Measurements from ENCODE around the gene STRADB.

Gene STRADB, protein sequence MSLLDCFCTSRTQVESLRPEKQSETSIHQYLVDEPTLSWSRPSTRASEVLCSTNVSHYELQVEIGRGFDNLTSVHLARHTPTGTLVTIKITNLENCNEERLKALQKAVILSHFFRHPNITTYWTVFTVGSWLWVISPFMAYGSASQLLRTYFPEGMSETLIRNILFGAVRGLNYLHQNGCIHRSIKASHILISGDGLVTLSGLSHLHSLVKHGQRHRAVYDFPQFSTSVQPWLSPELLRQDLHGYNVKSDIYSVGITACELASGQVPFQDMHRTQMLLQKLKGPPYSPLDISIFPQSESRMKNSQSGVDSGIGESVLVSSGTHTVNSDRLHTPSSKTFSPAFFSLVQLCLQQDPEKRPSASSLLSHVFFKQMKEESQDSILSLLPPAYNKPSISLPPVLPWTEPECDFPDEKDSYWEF
- long read RNA-seq, donor 1, transcript STRADB-201 (12 exons, 2,293 nt) = major isoform, 19 of 24 reads
- long read RNA-seq, donor 1, partial matches to known transcripts = 5 of 24 reads
- long read RNA-seq, donor 1, other reads (novel, unspliced or antisense) = 0 of 24 reads
- long read RNA-seq, donor 2, transcript STRADB-201 (12 exons, 2,293 nt) = major isoform, 17 of 28 reads
- long read RNA-seq, donor 2, partial matches to known transcripts = 11 of 28 reads
- long read RNA-seq, donor 2, other reads (novel, unspliced or antisense) = 0 of 28 reads
- long read RNA-seq, donor 3, transcript STRADB-201 (12 exons, 2,293 nt) = major isoform, 10 of 15 reads
- long read RNA-seq, donor 3, partial matches to known transcripts = 5 of 15 reads
- long read RNA-seq, donor 3, other reads (novel, unspliced or antisense) = 0 of 15 reads
- long read RNA-seq, donor 4, transcript STRADB-201 (12 exons, 2,293 nt) = major isoform, 9 of 12 reads
- long read RNA-seq, donor 4, partial matches to known transcripts = 0 of 12 reads
- long read RNA-seq, donor 4, other reads (novel, unspliced or antisense) = 0 of 12 reads
- long read RNA-seq, donor 5, transcript STRADB-201 (12 exons, 2,293 nt) = major isoform, 10 of 15 reads
- long read RNA-seq, donor 5, partial matches to known transcripts = 5 of 15 reads
- long read RNA-seq, donor 5, other reads (novel, unspliced or antisense) = 0 of 15 reads
- long read RNA-seq, donor 6, transcript STRADB-201 (12 exons, 2,293 nt) = major isoform, 8 of 13 reads
- long read RNA-seq, donor 6, partial matches to known transcripts = 5 of 13 reads
- long read RNA-seq, donor 6, other reads (novel, unspliced or antisense) = 0 of 13 reads
- long read RNA-seq, donor 7, transcript STRADB-201 (12 exons, 2,293 nt) = major isoform, 12 of 13 reads
- long read RNA-seq, donor 7, partial matches to known transcripts = 0 of 13 reads
- long read RNA-seq, donor 7, other reads (novel, unspliced or antisense) = 0 of 13 reads
- long read RNA-seq, donor 8, transcript STRADB-201 (12 exons, 2,293 nt) = major isoform, 10 of 23 reads
- long read RNA-seq, donor 8, partial matches to known transcripts = 12 of 23 reads
- long read RNA-seq, donor 8, other reads (novel, unspliced or antisense) = 0 of 23 reads

DNA sequence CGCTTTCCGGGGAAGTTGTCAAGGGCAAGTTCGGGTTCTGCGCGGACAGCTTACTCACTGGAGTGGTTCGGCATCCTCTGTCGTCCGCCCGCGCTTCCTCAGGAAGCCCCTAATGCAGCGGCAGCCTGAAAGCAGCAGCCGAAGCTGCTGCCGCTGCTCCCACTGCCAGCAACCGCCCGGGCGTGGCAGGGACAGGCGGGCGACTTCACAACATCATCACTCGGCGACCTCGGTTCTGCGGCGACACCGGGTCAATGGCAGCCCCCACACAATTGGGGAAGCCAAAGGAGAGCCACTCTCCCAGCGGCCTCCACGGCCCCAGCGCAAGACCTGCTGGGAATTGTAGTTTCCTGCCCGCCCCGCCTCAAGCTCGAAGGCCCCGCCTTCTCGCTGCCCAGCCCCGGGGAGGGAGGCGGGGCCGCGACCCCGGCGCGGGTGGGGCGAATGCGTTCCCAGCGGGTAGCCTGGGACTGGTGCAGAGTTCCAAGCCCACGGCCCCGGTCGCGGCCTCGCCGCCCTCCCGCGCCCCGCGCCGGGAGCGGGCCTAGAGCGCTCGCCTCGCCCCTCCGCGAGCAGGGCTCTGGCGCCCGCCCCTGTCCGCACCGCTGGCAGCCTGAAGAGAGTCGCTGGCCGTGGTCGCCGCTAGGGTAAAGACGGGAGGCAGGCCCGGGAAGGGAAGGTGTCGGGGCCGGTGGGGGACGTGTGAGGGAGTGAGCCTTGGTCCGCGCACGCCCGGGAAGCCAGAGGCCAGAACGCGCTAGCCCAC lies at the start of gene STRADB, which contains the start of gene TRAK2:
STRADB (plus strand) TSS at position 449 of the 766 bp plus-strand sequence. CDS start 3,101 bp downstream, outside the sequence.
TRAK2 (minus strand) TSS at position 167 of the 766 bp plus-strand sequence. CDS start 30,951 bp downstream, outside the sequence.
- peak; percentile 96 for DNase-seq

DNA sequence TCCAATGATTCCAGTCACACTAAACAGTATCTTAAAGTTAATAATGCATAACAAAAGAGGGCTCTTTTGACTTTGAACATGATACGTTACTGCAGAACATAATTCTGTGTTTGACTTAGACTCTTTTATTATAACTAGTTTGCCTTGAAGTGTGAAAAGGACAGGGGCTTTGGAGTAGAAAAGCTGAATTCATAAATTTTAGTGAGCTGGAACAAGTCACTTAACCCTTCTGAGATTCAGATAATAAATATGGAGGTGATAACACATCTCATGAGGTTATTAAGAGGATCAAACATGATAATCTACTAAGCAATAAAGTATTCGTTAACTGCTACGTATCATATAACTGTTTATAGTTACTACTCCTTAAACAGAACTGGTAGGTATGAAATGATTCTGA lies 49.7 kb upstream of the STRADB start:
- no peak for DNase-seq

DNA sequence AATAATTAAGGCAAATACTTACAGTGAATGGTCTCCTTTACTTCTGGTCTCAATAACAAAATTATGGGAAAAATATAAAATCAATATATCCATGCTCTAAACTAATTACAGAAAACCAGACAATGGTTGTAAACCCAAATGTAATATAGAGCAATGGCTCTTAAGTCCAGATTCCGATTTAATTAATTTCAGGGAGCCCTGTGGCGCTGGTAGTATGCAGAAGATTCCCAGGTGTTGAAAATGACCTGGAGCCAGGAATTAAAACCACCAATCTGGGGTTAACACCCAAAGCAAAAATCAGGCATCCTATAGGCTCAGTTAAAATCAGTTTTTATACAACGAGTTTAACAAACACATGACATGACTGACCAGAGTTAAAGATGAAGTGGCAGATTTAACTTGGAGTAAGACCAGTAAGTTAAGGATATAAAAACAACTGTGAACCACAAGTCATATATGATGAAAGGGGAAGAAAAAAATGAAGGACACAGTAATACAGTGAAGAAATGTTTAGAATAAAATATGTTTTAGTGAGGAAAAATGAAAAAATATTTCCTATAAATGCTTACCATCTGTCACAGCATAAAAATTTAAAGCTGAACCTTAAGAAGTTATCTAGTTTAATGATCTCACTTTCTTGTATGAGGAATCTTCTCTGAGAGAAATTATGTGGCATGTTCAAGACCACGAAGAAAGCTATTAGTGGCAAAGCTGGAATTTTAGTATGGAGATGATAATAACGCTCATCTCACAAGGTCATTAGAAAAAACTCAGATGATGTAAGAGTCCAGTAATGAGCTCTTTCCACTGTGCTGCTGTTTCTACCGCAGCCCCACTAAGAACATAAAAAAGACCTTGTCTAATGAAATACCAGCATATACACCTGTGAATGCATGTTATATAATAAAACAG lies 48.6 kb upstream of the STRADB start:
- no peak for DNase-seq

DNA sequence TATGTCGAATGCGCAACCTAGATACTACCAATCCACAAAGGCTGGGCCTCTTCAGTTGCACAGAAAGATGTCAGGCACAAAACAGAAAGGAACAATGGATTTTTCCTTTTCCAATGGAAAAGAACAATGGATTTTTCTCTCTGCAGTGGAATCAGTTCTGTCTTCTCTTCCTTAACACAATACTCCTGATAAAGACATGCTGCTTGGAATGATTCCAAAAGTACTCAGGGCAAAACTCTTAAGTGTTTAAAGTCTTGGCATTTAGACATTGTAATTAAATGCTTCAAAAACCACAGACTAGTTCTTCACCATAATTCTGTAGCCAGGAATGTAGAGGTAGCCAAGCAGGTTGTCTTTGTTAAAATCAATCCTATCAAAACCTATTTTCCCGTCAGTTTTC lies 47.7 kb upstream of the STRADB start:
- DNase-seq = no peak

GRCh38 chr2:201404699-201405280 lies 46.8 kb upstream of the STRADB start:
- no peak for DNase-seq

DNA sequence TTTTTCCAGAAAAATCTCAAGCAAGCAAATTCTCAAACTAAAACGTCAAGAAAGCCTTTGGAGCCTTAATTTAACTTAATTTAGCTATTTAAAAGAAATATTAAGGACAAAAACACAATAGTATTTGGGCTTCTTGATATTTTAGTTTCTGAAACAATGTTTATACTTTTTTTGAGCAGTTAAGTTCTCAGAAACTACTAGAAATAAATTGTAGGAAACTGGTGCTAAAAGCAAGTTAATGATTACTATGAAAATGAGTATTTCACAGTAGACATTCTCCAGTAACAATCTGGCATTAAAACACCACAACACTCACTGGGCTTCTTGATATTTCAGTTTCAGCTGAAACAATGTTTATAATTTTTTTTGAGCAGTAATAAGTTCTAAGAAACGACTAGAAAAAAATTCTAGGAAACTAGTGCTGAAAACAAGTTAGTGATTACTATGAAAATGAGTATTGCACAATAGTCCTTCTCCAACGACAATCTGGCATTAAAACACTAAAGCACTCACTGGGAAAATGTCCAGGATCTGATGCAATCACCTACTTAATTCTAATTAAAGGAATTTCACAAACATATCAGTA lies 45.4 kb upstream of the STRADB start:
- no peak for DNase-seq

DNA sequence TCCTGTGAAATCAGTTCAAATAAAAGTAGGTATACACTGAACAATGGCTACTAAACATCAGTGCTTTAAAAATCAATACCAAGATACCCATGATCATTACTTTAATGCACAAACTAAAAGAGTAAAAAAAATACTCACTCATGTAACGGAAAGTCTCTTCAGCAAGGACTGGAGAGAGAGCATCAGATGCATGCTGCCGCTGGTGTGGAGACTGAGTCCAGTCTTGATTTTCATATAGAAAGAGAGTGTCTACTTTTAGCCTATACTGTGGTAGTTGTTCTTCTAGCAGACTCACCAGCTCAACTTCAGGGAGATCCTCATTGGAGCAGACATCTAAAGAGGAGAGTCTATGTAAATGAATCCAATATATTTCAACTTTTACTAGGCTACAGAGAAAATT lies 44.3 kb upstream of the STRADB start:
- DNase-seq = no peak

DNA sequence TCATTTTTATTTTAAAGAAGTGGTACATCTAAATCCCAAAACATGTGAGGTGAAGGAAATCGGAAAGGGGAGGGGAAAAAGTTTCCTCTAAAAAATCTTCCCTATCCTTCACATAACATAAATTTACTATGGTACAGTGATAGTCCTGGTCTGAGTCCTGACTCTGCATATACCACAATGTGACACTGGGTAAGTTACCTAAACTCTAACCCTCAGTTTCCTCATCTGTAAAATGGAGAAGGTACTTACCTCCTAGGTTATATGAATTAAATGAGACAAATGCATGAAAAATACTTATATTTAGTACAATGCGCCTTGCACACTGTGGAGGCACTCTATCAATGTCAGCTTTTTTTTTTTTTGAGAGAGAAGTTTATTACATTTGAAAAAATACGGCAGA lies 42.6 kb upstream of the STRADB start:
- DNase-seq = no peak

- no peak for DNase-seq
These were observed 40.1 kb upstream of the STRADB start for GRCh38 chr2:201411421-201411820.

- no peak for DNase-seq
These were observed 38.4 kb upstream of the STRADB start for GRCh38 chr2:201413143-201413542.

DNA sequence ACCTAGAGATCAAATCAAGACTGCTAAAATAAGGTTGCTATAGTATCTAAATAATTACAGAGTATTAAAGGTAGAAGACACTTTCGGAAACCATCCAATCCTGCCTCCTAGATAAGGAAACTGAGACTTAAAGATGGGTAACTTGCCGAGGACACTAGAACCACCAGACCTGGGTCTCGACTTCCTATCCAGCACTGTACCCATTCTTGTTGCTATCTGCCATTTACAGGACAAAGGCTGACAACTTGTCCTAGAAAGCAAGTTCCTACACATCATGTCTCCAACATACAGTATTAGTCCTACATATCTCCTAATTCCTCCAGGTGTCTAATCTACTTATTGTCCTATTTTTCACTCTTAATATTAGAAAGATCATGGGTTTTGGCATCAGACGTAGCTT lies 38.0 kb upstream of the STRADB start:
- DNase-seq = no peak

DNA sequence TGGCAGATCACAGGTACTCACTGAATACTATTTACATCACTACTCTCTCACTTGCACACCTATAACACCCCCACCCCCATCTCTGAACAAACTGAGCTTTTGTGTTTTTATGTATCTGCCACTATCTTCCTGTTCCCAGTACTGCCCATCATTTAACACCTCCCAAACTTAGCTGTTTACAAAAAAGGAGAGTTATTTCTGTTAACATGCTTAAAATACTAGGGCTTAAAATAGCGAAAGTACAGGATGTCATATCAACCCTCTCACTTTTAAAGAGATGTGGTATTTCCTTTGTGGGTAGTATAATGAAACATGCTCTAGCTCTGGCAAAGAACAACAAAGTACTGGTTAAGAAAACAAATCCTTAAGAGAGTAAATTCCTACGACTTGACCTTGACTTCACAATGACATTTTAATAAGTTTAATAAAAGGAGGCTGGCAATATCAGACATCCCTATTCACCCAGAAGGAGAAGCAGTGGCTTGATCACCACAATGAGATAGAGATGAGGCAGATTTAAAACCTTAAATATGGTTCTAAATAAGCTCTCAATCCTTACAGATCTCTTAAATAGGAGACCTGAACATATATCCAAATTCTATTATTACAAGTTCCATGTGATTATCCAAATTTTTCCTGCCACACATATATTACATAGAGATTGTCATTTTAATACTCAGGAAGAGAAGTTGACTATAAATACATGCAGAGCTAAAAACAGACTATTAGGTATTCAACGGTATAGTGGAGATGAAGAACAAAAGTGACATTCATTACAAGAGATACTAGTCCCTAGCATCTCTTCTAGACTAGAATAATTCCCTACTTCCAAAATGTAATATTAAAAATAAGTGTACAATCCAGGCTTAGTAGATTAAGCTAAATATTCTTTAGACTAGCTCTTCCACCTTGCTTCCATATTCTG lies 37.2 kb upstream of the STRADB start:
- DNase-seq = no peak

GRCh38 chr2:201415149-201415548 lies 36.4 kb upstream of the STRADB start:
- DNase-seq = no peak

GRCh38 chr2:201419057-201419635 lies 32.4 kb upstream of the STRADB start:
- no peak for DNase-seq

DNA sequence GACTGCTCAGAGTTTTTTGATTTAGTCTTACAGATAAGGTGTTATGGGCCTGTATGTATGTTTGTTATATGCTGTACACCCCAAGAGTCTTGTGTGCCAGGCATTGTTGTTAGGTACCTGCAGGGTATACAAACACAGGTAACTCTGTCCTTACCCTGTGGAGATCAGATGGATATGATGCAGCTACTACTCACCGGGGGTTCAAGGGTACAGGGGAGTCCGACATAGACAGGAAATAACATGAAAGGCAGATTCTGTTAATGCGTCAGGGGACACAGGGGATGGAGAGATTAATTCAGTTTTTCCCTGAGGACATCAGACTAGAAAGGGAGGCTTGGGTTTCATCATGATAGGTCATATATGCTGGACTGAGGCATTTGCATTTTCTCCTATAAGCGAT lies 31.6 kb upstream of the STRADB start:
- no peak for DNase-seq

- no peak for DNase-seq
These were observed 31.0 kb upstream of the STRADB start for GRCh38 chr2:201420442-201421113.

GRCh38 chr2:201425952-201426351 lies 25.6 kb upstream of the STRADB start:
- DNase-seq = no peak
